GM18517 (cell line): ENCODE results near the gene LILRB3.
"Not testable (repeated sequence)": the region's sequence is repeated elsewhere in the genome, so short reads cannot be mapped to it uniquely, and the experiment has no call there.

ENCODE experiments used
- ATAC-seq: cut with Tn5 transposase; IDR thresholded peaks from one replicate; pipeline ENCODE4 v1.9.1; 2021; ENCODE audit warnings: mild to moderate bottlenecking, moderate library complexity; ENCODE audit not compliant: unreplicated experiment

LILRB3 gene

GRCh38 chr19:54222474-54223276 lies at the start of gene LILRB3:
LILRB3 (minus strand) TSS chr19:54223007; CDS start chr19:54222976, 31 bp downstream.
- ATAC-seq: not testable (repeated sequence)

- not testable (repeated sequence) for ATAC-seq
These were observed 49.4 kb upstream of the LILRB3 start for GRCh38 chr19:54272181-54272580.

GRCh38 chr19:54271587-54271986 lies 48.8 kb upstream of the LILRB3 start:
- ATAC-seq: not testable (repeated sequence)

GRCh38 chr19:54271106-54271505 lies 48.3 kb upstream of the LILRB3 start:
- ATAC-seq: no peak

GRCh38 chr19:54268936-54269335 lies 46.1 kb upstream of the LILRB3 start:
- no peak for ATAC-seq

- ATAC-seq: no peak
These were observed 43.3 kb upstream of the LILRB3 start for GRCh38 chr19:54266133-54266532.

- no peak for ATAC-seq
These were observed 39.7 kb upstream of the LILRB3 start for GRCh38 chr19:54262470-54262869.

GRCh38 chr19:54262066-54262465 lies 39.3 kb upstream of the LILRB3 start:
- no peak for ATAC-seq

GRCh38 chr19:54257116-54257480 lies 34.3 kb upstream of the LILRB3 start, which contains the start of gene LILRB5:
LILRB5 (minus strand) TSS chr19:54257273; CDS start chr19:54257193, 80 bp downstream.
- no peak for ATAC-seq

GRCh38 chr19:54256250-54257115 lies 33.7 kb upstream of the LILRB3 start:
- no peak for ATAC-seq

GRCh38 chr19:54255105-54255775 lies 32.4 kb upstream of the LILRB3 start:
- no peak for ATAC-seq

GRCh38 chr19:54254195-54254906 lies 31.5 kb upstream of the LILRB3 start:
- no peak for ATAC-seq

- no peak for ATAC-seq
These were observed 30.8 kb upstream of the LILRB3 start for GRCh38 chr19:54253331-54254194.

GRCh38 chr19:54252845-54253244 lies 30.0 kb upstream of the LILRB3 start:
- ATAC-seq: no peak

- no peak for ATAC-seq
These were observed 29.4 kb upstream of the LILRB3 start for GRCh38 chr19:54252243-54252642.

- ATAC-seq: no peak
These were observed 25.3 kb upstream of the LILRB3 start for GRCh38 chr19:54248016-54248601.

- ATAC-seq: no peak
These were observed 24.5 kb upstream of the LILRB3 start for GRCh38 chr19:54247106-54247930.

GRCh38 chr19:54245936-54246335 lies 23.1 kb upstream of the LILRB3 start:
- ATAC-seq: no peak
